ENCODE results near the gene GGACT.
A peak's percentile ranks its signal among the peaks of the same experiment; 100 is the strongest.

Gene GGACT

DNA sequence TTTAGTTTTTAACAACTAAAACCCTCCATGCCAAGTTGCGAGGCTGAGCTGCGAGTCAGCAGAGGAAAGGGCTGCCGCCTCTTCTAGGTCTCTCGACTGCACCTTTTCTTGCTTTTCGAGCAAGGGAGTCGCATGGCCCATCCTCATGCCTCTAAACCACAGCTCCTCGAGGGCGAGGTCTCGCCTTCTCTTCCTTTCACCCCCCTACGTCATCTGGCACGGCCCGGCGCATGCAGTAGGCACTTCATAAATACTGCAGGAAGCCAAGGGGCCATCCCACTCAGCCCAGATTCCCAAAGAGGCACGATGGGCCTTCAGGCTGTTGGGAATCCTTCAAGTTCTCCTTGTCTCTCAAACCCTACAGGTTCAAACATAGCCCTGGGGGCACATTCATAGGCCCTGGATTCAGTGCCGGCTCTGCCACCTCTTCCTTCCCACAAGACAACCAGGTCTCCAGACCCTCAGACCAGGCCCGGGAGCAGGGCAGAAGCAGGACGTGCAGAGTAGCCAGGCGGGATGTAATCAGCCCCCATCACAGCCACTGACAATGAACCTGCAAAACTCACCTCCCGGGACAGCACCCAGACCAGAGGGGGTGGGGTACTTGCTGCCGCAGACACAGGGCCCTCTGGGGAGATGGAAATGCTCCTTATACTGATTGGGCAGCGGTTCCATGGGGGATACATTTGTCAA, 41.7 kb downstream of the GGACT start:
- DNase-seq, result no peak

GRCh38 chr13:100545684-100546061, 42.9 kb downstream of the GGACT start:
- no peak for DNase-seq

DNA sequence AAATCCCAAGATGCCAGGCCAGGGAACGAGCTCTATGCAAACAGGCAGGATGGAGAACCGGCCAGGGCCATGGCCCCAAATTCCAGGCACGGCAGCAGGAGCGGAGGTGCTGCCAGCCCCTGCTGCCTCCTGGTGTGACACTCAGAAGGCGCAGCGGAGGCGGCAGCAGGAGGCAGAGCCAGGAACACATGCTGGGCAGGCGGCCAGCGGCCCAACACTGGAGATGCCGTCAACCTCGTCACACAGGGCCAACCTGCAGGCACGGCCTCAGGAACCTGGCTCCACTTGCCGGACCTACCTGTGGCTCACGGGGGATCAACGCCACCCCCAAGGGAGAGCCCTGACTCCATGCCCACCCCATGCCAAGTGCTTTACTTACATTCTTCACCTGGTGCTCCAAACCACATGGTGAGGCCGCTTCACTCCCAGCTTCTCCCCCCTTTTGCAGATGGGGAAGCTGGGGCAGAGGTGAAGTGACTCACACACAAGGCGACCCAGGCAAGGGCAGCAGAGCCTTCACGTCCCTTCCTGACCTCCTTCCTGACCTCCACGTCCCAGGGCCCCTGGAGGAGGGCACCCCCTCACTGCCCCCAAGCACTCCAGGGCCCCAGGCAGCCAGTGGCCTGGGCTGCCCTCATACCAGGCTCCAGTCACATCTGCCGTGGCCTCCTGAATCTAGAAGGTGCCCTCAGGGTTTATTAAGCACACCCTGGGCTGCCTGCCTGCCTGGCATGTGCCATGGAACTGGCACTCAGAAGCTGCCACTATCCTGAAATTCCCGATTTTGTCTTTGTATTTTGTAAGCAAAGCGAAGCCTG, 43.5 kb downstream of the GGACT start:
- DNase-seq, result no peak

- DNase-seq, result no peak
These were observed 44.6 kb downstream of the GGACT start for GRCh38 chr13:100543872-100544602.

GRCh38 chr13:100542826-100543156, 45.8 kb downstream of the GGACT start:
- peak; percentile 48 for DNase-seq

- no peak for DNase-seq
These were observed 46.4 kb downstream of the GGACT start for GRCh38 chr13:100541897-100542825.

DNA sequence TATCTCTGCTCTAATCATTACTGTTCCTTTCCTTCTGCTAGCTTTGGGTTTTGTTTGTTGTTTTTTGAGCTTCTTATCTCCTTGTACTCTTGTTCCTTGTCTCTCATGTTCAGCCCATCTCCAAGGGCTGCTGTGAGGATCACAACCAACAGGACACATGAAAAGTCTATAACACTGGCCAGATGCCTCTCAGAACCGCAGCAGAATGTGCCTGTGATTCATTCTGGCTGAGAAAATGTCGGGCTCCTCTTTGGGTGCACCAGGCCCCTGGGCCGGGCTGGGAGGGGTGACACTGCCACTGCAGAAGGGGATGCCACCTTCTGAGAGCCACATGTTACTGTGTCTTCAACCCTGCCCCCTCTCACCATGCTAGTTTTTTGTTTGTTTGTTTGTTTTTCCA, 48.0 kb downstream of the GGACT start:
- DNase-seq, result no peak

- no peak for DNase-seq
These were observed 50.6 kb downstream of the GGACT start for GRCh38 chr13:100537951-100538462.

- no peak for DNase-seq
These were observed 51.1 kb downstream of the GGACT start for GRCh38 chr13:100537486-100537885.

GRCh38 chr13:100536643-100537180, 51.9 kb downstream of the GGACT start:
- no peak for DNase-seq

GRCh38 chr13:100535426-100536135, 53.0 kb downstream of the GGACT start:
- DNase-seq, result no peak

DNA sequence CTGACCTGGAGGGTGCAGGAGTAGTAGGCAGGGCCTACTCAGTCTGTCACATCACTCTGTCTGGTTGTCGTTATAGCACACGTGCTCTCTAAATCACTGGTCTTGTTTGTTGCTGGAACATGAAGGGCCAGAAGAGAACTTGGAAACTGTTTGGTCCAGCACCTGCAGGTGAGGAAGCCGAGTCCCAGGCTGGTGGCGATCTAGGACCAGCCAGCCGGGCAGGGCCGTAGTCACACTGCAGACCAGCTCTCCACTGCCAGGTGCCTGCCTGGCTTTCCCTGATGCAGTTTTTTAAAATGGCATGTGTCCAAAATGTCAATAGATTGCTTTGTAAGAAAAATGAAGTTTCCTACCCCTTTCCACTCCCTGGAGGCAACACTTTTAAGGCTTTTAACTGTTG, 53.7 kb downstream of the GGACT start:
- no peak for DNase-seq

DNA sequence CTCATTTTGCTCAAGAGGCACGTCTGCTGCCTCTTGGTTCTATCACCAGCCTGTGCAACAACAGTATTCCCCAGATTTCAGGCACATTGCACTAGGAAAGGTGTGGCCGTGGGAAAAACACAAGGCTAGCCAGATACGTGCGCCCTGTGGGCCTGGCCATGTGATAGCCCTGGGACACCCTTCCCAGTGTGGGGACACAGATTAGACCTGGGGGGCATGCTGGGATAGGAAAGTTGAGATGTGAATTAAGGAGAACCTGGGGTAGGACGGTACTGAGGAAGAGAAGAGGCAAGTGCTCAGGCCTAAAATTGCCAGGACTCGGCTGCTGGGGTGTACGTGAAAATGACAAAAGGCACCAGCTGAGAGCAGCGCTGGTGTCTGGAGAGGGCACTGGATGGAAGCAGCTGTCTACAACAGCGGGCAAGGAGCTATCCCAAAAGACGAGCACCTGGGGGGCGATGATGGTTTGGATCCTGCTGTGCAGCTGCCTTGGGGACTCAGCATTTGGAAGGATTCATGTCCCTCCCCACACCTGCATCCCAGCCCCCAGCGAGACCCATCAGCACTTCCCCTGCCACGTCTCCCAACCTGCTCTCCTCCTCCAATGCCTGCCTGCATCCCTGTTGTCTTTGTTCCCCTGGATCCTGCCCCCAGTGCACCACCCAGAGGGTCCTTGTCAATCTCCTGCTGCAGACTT, 54.3 kb downstream of the GGACT start:
- no peak for DNase-seq

DNA sequence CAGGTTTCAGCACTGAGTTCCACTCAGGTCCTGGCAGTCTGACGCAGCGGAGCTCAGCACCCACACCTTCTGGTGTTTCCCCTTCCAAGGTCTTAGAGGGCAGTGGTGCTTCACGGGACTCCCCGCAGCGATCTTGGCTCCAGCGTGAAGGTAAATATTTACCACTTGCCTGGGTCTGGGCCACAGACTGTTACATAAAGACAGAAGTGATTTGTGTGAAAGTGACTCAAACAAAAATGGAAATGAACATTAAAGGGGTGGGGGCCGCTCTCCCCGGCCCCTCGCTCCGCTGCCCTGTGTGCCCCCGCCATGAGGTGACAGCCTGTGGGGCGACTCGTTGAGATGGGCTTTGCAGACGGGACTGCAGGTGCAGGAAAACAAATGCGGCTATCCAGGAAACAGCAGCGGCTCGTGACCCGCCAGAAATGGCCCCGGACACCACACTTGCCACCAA, 55.0 kb downstream of the GGACT start:
- no peak for DNase-seq

DNA sequence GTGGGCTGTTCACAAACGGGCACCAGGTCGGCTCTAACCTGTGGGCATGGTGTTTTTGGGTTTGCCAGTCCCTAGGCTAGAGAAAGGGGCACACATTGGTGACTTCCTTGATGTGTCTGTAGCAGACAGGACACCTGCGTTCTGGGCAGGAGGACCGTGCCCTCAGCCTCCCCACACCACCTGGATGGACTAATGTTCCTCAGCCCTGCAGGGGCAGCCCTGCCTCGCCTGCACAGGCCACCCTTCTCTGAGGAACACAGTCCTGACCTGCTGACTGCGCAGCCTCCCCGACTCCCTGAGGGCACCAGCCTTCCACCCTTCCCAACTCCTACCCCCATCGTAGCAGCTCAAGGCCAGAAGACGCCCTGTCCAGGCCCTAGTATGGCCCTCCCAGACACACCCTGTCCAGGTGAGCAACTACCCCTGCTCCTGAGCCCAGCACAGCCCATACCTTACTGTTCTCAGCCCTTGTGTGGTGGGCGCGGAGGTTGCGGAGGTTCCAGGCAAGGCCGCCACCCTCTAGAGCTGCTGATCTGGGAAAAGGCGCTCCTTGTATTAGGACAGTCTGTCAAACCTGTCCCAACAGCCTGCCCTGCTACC, 55.7 kb downstream of the GGACT start:
- no peak for DNase-seq

DNA sequence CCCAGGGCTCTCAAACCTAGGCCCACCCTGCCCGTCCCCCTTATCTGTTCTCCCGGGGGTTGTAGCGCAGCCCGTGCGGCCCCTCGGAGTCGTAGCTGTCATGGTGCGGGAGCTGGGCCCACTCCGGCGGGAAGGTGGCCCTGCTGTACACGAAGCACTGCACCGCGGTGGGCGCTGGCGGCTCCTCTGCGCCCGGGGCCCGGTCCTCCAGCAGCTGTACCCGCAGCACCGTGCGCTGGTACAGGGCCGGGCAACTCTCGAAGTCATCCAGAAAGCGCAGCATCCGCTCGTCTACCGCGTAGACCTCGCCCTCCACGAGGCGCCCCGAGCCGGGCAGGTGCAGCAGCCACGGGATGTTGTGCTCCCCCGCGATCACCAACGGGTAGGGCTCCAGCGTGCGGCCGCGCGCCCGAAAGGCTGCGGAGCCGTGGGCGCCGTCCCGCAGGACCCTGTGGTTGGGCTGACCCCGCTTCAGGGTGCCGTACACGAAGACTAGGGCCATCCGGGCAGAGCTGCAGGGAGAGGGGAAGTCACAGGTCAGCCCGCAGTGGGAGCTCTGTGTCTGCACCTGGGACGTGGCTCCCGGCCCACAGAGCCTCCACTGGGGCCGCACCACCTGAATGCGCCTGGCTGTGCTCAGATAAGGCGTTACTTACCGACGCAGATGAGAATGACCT, 56.4 kb downstream of the GGACT start:
- no peak for DNase-seq

GRCh38 chr13:100530671-100531213, 57.8 kb downstream of the GGACT start:
- no peak for DNase-seq

- no peak for DNase-seq
These were observed 58.8 kb downstream of the GGACT start for GRCh38 chr13:100529666-100530377.

DNA sequence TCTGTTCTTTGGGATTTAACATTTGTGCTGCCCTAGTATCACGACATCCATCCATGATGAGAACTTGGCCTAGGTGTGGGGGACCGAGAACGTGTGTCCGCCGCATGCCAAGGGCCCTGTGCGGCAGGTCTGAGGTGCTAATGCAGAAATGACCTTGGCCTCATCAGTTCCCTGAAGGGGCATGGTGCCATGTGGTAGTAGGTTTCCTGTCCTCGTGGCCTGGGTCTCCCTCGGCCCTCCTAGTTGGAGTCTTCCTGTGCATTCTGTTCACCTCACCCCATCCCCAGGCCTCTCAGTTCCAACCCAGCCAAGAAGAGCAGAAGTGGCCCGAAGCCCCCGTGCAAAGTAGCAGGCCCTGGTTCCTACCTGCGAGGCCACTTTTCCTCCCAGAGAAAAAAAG, 59.8 kb downstream of the GGACT start:
- no peak for DNase-seq
